ENCODE results near the gene LCOR.

GRCh38 chr10:96988426-96988825 is 156.3 kb downstream of the LCOR start:
- TF ChIP-seq POLR2AphosphoS5 (IDR thresholded peaks at IDR 0.05) (no peak), CTCF (IDR thresholded peaks at IDR 0.05) (no peak)
